ENCODE data around the gene EDNRA.

The EDNRA gene

DNA sequence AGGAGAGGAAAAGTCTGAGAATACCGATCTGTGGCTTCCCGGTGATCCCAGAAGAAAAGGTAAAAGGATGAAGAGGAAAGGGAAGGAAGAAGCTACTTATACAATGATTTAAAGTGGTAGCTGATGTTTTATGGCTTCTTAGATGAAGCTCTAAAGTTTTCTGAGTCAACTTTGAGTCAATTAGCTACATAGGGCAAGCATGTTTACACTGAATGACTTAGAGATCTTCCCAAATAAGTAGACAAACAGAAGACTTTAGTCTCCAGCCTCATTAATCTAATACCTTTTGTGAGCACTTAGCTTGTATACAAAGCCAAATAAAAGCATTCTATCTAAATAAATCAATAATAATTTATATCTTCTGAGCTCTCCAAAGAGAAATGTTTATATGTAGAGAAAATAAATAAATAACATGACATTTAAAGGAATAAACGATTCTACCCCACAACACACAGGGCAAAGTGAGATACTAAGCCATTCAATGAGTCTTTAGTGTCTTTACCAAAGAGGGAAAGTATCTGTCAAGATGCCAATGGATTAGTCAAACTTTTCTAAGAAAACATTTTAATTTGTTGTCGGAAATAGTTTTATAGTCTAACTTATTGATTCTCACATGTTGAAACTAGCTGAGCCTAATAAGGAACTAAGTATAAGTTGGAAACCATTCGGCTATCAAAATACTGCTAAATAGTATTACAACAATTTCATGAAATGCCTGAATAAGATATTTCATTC is 90.3 kb downstream of the EDNRA start:
- TF ChIP-seq, protein P1, sequence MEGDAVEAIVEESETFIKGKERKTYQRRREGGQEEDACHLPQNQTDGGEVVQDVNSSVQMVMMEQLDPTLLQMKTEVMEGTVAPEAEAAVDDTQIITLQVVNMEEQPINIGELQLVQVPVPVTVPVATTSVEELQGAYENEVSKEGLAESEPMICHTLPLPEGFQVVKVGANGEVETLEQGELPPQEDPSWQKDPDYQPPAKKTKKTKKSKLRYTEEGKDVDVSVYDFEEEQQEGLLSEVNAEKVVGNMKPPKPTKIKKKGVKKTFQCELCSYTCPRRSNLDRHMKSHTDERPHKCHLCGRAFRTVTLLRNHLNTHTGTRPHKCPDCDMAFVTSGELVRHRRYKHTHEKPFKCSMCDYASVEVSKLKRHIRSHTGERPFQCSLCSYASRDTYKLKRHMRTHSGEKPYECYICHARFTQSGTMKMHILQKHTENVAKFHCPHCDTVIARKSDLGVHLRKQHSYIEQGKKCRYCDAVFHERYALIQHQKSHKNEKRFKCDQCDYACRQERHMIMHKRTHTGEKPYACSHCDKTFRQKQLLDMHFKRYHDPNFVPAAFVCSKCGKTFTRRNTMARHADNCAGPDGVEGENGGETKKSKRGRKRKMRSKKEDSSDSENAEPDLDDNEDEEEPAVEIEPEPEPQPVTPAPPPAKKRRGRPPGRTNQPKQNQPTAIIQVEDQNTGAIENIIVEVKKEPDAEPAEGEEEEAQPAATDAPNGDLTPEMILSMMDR (IDR thresholded peaks at IDR 0.05; ENCODE audit: control extremely low read depth, extremely low read depth, low read depth, missing control alignments), result no peak
- CTCF ChIA-PET, result interaction anchor here (0.9 to 1.8 kb wide), 5 partner anchors 9 to 296 kb away, joined by 3 to 8 read pairs (median 3); no protein-coding TSS in a partner anchor
- POLR2A ChIA-PET, result no interaction called here
- no peak for DNase-seq (ENCODE audit: extremely low spot score)

DNA sequence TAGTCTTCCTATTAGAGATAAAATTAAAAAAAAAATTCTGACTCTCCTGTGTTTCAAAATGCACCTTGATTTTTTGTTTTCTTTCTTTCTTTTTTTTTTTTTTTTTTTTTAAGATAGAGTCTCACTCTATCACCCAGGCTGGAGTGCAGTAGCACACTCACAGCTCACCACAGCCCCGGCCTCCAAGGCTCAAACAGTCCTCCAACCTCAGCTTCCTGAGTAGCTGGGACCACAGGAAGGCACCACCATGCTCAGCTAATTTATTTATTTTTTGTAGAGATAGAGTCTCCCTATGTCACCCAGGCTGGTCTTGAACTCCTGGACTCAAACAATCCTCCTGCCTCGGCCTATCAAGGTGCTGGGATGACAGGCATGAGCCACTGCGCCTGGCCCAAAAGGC is 95.2 kb downstream of the EDNRA start:
- TF ChIP-seq, protein P1 (IDR thresholded peaks at IDR 0.05; ENCODE audit: control extremely low read depth, extremely low read depth, low read depth, missing control alignments), result no peak
- ChIA-PET POLR2A (interaction anchor here (0.6 kb wide), 1 partner anchor 1084 kb away, joined by 3 read pairs; no protein-coding TSS in a partner anchor), CTCF (interaction anchor here (1.3 to 3.4 kb wide), 4 partner anchors 17 to 62 kb away, joined by 3 to 19 read pairs (median 6); no protein-coding TSS in a partner anchor)
- no peak for DNase-seq (ENCODE audit: extremely low spot score)

DNA sequence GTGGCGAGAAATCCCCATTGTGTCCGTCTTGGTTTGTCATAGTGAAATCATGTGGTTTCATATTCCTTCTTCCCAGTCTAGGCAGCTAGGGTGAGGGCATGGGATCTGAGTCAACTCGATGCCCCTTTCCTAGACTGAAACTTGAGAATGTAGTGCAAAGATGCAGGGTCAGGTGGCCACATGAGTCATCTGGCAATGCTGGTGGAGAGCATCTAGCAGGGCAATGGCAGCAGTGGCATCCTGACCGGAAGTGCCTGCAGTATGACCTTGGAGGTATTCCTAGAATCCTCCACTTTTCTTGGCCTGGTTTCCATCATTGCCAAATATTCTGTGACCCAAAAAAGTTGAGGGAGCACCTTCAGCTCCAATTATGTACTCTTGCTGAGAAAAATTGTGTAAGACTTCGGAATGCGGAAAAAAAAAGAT is 97.2 kb downstream of the EDNRA start:
- DNase-seq (ENCODE audit: extremely low spot score), result no peak
- POLR2A ChIA-PET, result no interaction called here
- TF ChIP-seq, protein P1 (IDR thresholded peaks at IDR 0.05; ENCODE audit: control extremely low read depth, extremely low read depth, low read depth, missing control alignments), result no peak
- CTCF ChIA-PET, result interaction anchor here (1.0 to 3.4 kb wide), 5 partner anchors 11 to 559 kb away, joined by 3 to 19 read pairs (median 7); no protein-coding TSS in a partner anchor

DNA sequence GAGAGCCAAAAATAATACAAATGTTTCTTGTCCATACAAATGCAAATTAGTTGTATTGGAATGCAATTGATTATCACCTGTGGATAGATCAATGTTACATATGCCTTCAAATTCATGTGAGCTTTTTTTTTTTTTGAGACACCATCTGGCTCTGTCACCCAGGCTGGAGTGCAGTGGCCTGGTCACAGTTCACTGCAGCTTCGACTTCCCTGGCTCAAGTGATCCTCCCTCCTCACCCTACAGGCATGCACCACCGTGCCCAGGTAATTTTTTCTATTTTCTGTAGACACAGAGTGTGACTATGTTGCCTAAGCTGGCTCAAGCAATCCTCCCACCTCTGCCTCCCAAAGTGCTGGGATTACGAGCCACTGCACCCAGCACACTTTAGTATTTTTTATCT is 97.7 kb downstream of the EDNRA start:
- DNase-seq (ENCODE audit: extremely low spot score), result no peak
- CTCF ChIA-PET, result interaction anchor here (3.4 kb wide), 1 partner anchor 59 kb away, joined by 19 read pairs; no protein-coding TSS in a partner anchor
- TF ChIP-seq, protein P1 (IDR thresholded peaks at IDR 0.05; ENCODE audit: control extremely low read depth, extremely low read depth, low read depth, missing control alignments), result no peak
- POLR2A ChIA-PET, result no interaction called here

DNA sequence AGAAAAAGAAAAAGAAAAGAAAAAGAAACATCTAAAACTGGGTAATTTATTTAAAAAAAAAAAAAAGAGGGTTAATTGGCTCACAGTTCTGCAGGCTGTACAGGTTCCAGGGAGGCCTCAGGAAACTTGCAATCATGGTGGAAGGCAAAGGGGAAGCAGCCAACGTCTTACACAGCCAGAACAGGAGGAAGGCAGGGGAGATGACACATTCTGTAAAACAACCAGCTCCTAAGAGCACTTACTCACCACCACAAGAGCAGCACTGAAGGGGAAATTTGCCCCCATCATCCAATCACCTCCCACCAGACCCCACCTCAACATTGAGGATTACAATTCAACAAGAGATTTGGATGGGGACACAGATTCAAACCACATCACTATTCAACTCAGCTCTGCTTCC is 99.5 kb downstream of the EDNRA start:
- POLR2A ChIA-PET, result no interaction called here
- TF ChIP-seq, protein P1 (IDR thresholded peaks at IDR 0.05; ENCODE audit: control extremely low read depth, extremely low read depth, low read depth, missing control alignments), result no peak
- DNase-seq (ENCODE audit: extremely low spot score), result no peak
- CTCF ChIA-PET, result interaction anchor here (0.9 to 5.0 kb wide), 6 partner anchors 9 to 287 kb away, joined by 3 to 21 read pairs (median 4); no protein-coding TSS in a partner anchor

DNA sequence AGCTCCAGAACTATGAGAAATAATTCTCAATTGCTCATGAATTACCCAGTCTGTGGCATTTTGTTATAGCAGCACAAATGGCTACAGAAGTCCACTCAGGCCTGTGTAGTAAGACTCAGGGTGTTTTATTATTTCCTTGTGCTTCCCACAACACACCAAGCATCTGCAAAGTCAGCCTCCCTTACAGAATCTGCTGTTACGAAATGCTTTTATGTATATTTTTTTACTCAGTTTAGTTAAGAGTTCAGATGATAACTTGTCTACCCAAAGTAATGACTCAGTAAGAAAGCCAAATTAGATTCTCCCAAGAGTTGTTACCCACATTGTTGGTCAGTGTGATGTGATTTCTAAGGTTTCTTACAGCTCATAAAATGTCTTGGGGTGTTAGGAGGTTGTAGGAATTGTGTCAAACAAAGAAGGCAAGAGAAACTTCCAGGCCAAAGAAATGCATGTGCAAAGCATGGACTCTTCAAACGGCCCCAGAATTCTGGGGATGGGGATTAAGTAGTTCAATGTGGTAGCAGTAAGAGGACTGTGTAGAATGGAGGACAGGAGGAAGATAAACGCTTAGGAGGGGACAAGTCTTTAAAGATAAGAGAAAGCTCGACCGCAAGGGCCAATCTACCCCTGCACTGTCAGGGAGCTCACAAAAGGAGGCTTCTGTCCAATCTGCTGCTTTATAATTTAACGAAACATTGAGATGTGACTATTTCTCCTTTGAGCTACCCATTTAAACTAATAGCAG is 100.9 kb downstream of the EDNRA start:
- TF ChIP-seq, protein P1 (IDR thresholded peaks at IDR 0.05; ENCODE audit: control extremely low read depth, extremely low read depth, low read depth, missing control alignments), result no peak
- ChIA-PET CTCF (interaction anchor here (0.8 to 5.0 kb wide), 7 partner anchors 16 to 285 kb away, joined by 3 to 21 read pairs (median 4); no protein-coding TSS in a partner anchor), POLR2A (no interaction called here)
- DNase-seq (ENCODE audit: extremely low spot score), result no peak

Measured in GM10248 (cell line).